ENCODE results near the gene SOX6.

SOX6 gene

DNA sequence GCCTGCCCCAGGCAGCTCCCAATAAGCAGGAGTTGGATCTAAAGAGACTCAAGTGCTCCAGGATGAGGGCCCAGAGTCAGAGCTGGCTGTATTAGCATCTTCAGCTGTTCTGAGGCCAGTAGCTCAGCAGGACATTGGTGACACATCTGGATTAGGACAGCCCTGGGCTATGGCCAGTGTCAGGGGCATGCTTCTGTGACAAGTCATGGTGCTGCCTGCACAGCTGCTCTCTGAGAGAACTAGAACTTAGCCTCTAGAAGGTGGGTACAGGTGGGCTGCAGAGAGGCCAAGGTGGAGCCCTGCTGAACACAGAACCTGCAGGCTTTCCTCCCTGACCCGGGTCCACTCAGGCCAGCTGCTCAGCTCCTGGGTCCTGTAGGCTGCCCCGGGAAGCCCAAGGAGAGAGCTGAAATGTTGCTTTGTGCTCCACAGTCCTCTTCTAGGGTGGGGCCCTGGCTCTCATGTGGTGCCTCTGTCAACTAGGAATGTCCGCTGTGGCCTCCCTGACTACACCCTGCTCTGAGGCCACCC, 426.9 kb downstream of the SOX6 start:
- Histone ChIP-seq H3K4me2 (ENCODE audit: low read length) (no peak overlapping the region), H3K9ac (ENCODE audit: low read length) (no peak overlapping the region), H3K4me3 (ENCODE audit: low read depth, low read length, poor library complexity, severe bottlenecking) (no peak overlapping the region), H3K9me2 (ENCODE audit: low read depth, low read length) (no peaks in the 10 kb centered on the region), H3K79me2 (ENCODE audit: insufficient read depth, low read length) (no peaks in the 10 kb centered on the region), H3K27ac (ENCODE audit: low read depth, low read length, poor library complexity, severe bottlenecking) (no peak overlapping the region), H2AFZ (ENCODE audit: low read length) (no peak overlapping the region), H3F3A (ENCODE audit: insufficient read depth, low read length) (no peaks in the 10 kb centered on the region), H4K20me1 (ENCODE audit: insufficient read depth, low read length) (no peaks in the 10 kb centered on the region), H3K9me3 (ENCODE audit: low read length) (no peaks in the 10 kb centered on the region), H3K4me1 (ENCODE audit: insufficient read depth, low read length, severe bottlenecking) (no peaks in the 10 kb centered on the region), H3K36me3 (ENCODE audit: insufficient read depth, low read length) (no peaks in the 10 kb centered on the region), H3K27me3 (ENCODE audit: insufficient read depth, low read length) (no peaks in the 10 kb centered on the region)
- TF ChIP-seq, protein P1, sequence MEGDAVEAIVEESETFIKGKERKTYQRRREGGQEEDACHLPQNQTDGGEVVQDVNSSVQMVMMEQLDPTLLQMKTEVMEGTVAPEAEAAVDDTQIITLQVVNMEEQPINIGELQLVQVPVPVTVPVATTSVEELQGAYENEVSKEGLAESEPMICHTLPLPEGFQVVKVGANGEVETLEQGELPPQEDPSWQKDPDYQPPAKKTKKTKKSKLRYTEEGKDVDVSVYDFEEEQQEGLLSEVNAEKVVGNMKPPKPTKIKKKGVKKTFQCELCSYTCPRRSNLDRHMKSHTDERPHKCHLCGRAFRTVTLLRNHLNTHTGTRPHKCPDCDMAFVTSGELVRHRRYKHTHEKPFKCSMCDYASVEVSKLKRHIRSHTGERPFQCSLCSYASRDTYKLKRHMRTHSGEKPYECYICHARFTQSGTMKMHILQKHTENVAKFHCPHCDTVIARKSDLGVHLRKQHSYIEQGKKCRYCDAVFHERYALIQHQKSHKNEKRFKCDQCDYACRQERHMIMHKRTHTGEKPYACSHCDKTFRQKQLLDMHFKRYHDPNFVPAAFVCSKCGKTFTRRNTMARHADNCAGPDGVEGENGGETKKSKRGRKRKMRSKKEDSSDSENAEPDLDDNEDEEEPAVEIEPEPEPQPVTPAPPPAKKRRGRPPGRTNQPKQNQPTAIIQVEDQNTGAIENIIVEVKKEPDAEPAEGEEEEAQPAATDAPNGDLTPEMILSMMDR (IDR thresholded peaks at IDR 0.05; ENCODE audit: low read length): no peak
- TF ChIP-seq EZH2 (IDR thresholded peaks at IDR 0.05; ENCODE audit: borderline replicate concordance, low read length): no peak

DNA sequence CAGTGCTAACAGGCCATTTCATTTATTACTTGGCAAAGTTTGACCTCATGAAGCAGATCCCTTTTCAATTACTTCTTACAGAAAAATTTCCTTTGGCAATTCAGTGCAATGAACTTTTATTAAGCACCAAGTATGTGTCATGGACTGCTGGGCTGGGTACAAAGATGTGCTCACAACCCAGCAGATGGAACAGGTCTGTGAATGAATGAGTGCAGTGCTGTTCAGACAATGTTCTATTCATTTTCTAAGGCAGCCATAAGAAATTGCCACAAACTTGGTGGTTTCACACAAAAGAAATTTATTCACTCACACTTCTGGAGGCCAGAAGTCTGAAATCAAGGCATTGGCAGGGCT, 428.5 kb downstream of the SOX6 start:
- Histone ChIP-seq H3K27ac (ENCODE audit: low read depth, low read length, poor library complexity, severe bottlenecking) (no peak overlapping the region), H2AFZ (ENCODE audit: low read length) (no peak overlapping the region), H3K4me3 (ENCODE audit: low read depth, low read length, poor library complexity, severe bottlenecking) (no peak overlapping the region), H4K20me1 (ENCODE audit: insufficient read depth, low read length) (no peaks in the 10 kb centered on the region), H3K4me1 (ENCODE audit: insufficient read depth, low read length, severe bottlenecking) (no peaks in the 10 kb centered on the region), H3K27me3 (ENCODE audit: insufficient read depth, low read length) (no peaks in the 10 kb centered on the region), H3K9ac (ENCODE audit: low read length) (no peak overlapping the region), H3F3A (ENCODE audit: insufficient read depth, low read length) (no peaks in the 10 kb centered on the region), H3K79me2 (ENCODE audit: insufficient read depth, low read length) (no peaks in the 10 kb centered on the region), H3K36me3 (ENCODE audit: insufficient read depth, low read length) (no peaks in the 10 kb centered on the region), H3K4me2 (ENCODE audit: low read length) (no peak overlapping the region), H3K9me2 (ENCODE audit: low read depth, low read length) (no peaks in the 10 kb centered on the region), H3K9me3 (ENCODE audit: low read length) (no peaks in the 10 kb centered on the region)
- TF ChIP-seq, protein P1 (IDR thresholded peaks at IDR 0.05; ENCODE audit: low read length): no peak
- no peak for TF ChIP-seq EZH2 (IDR thresholded peaks at IDR 0.05; ENCODE audit: borderline replicate concordance, low read length)

DNA sequence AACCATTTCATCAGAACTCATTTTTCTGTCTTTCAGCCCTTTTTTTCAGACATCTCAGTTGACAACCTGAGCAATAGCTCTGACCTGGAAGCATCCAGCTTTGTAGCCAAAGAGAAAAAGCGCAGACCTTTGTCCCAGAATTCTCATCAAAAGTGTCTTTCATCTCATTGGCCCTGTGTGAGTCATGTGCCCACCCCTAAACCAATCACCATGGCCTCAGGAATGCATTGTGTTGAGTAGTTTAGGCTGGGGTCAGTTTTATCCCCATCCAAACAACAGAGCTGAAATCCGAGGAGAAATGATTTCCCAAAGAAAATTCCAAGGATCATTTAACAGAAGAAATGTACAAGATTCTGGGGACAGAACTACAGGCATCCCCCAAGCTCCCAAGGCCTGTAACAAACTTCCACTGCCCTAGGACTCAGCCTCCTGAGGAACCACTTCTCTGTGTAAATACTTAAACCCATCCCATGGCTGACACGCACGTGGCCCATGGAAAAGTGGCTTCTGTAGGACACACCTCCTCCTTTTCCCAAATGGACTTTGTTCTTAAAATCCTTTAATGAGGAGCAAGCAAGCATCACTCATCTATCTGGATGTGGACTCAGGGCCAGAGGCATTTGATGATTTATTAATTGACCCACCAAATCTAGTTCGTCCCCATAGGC, 429.0 kb downstream of the SOX6 start:
- TF ChIP-seq, protein P1 (IDR thresholded peaks at IDR 0.05; ENCODE audit: low read length): no peak
- TF ChIP-seq EZH2 (IDR thresholded peaks at IDR 0.05; ENCODE audit: borderline replicate concordance, low read length): no peak
- Histone ChIP-seq H2AFZ (ENCODE audit: low read length) (no peak overlapping the region), H3K4me1 (ENCODE audit: insufficient read depth, low read length, severe bottlenecking) (no peaks in the 10 kb centered on the region), H3K9me3 (ENCODE audit: low read length) (no peaks in the 10 kb centered on the region), H3K9ac (ENCODE audit: low read length) (no peak overlapping the region), H3F3A (ENCODE audit: insufficient read depth, low read length) (no peaks in the 10 kb centered on the region), H4K20me1 (ENCODE audit: insufficient read depth, low read length) (no peaks in the 10 kb centered on the region), H3K4me3 (ENCODE audit: low read depth, low read length, poor library complexity, severe bottlenecking) (no peak overlapping the region), H3K27ac (ENCODE audit: low read depth, low read length, poor library complexity, severe bottlenecking) (no peak overlapping the region), H3K79me2 (ENCODE audit: insufficient read depth, low read length) (no peaks in the 10 kb centered on the region), H3K4me2 (ENCODE audit: low read length) (no peak overlapping the region), H3K27me3 (ENCODE audit: insufficient read depth, low read length) (no peaks in the 10 kb centered on the region), H3K36me3 (ENCODE audit: insufficient read depth, low read length) (no peaks in the 10 kb centered on the region), H3K9me2 (ENCODE audit: low read depth, low read length) (no peaks in the 10 kb centered on the region)
